HEK293 (cell line): ENCODE data around the gene STX16.
A peak's percentile ranks its signal among the peaks of the same experiment; 100 is the strongest.

Source experiments
- CTCF ChIA-PET: fragments of 350-600 bp; formaldehyde crosslinking; extraction: SDS; loops from one replicate; lab custom pipeline; 2021; ENCODE audit warnings: antibody characterized with exemption; lab: Yijun Ruan, JAX
- POLR2A ChIA-PET: fragments of 300-600 bp; formaldehyde crosslinking; extraction: SDS; loops from one replicate; lab custom pipeline; 2020; ENCODE audit warnings: antibody characterized with exemption, inconsistent platforms; lab: Yijun Ruan, JAX
- H3K27ac ChIP-seq: fragments of 200-500 bp; sonication (Bioruptor generic); 2 replicates; pipeline ENCODE4 v1.5.1; 2014; ENCODE audit warnings: low read depth, low read length, control low read depth, inconsistent platforms; ENCODE audit errors: extremely low read depth
- H3K36me3 ChIP-seq, 2 experiments: fragments of 200-500 bp in 1 of 2; sonication (Bioruptor generic) in 1 of 2; 1 replicate in 1 of 2; 2 replicates in 1 of 2; pipeline ENCODE4 v1.5.1; 2014 to 2017; ENCODE audit warnings: inconsistent platforms in 2 of 2, low read length in 2 of 2; ENCODE audit not compliant: control insufficient read depth in 2 of 2, insufficient read depth in 1 of 2
- H3K4me1 ChIP-seq: fragments of 200-500 bp; sonication (Bioruptor generic); 2 replicates; pipeline ENCODE4 v1.5.1; 2014; ENCODE audit warnings: mild to moderate bottlenecking, low read length, inconsistent platforms; ENCODE audit not compliant: control insufficient read depth, insufficient read depth
- H3K4me3 ChIP-seq: 2 replicates; pipeline ENCODE4 v1.5.1; 2011; ENCODE audit warnings: low read depth, mild to moderate bottlenecking, control low read depth, low read length, moderate library complexity
- H3K9me3 ChIP-seq: fragments of 200-500 bp; sonication (Bioruptor generic); 2 replicates; pipeline ENCODE4 v1.5.1; 2014; ENCODE audit warnings: low read depth, low read length, inconsistent platforms; ENCODE audit not compliant: control insufficient read depth, insufficient read depth
- BCL11B ChIP-seq: fragments of 450-650 bp; formaldehyde crosslinking; IDR thresholded peaks from 2 replicates; pipeline ENCODE4 v1.5.1; 2016; ENCODE audit warnings: low read depth, missing biosample characterization, missing genetic modification characterization
- GLI2 ChIP-seq: fragments of 450-650 bp; formaldehyde crosslinking; IDR thresholded peaks from 2 replicates; pipeline ENCODE4; 2017; ENCODE audit warnings: missing biosample characterization, missing genetic modification characterization, low read depth, borderline replicate concordance
- KLF9 ChIP-seq: fragments of 450-650 bp; formaldehyde crosslinking; IDR thresholded peaks from 2 replicates; pipeline ENCODE4 v1.5.1; 2016; ENCODE audit warnings: missing biosample characterization, missing genetic modification characterization, low read depth
- PRDM6 ChIP-seq: fragments of 450-650 bp; formaldehyde crosslinking; IDR thresholded peaks from 2 replicates; pipeline ENCODE4 v1.5.1; 2017; ENCODE audit warnings: missing biosample characterization, missing genetic modification characterization
- SCRT1 ChIP-seq: fragments of 450-650 bp; formaldehyde crosslinking; IDR thresholded peaks from 2 replicates; pipeline ENCODE4 v1.5.1; 2016; ENCODE audit warnings: missing biosample characterization, missing genetic modification characterization, borderline replicate concordance
- ZFP3 ChIP-seq: fragments of 450-650 bp; formaldehyde crosslinking; IDR thresholded peaks from 2 replicates; pipeline ENCODE4 v1.5.1; 2016; ENCODE audit warnings: low read depth, missing biosample characterization, missing genetic modification characterization
- ZFP37 ChIP-seq: fragments of 450-650 bp; formaldehyde crosslinking; IDR thresholded peaks from 2 replicates; pipeline ENCODE4 v1.5.1; 2016; ENCODE audit warnings: missing biosample characterization, missing genetic modification characterization
- ZNF19 ChIP-seq: fragments of 450-650 bp; formaldehyde crosslinking; IDR thresholded peaks from 2 replicates; pipeline ENCODE4; 2016; ENCODE audit warnings: missing biosample characterization, missing genetic modification characterization, low read depth
- ZNF335 ChIP-seq: fragments of 450-650 bp; formaldehyde crosslinking; conservative IDR thresholded peaks from 2 replicates; pipeline ENCODE4 v1.5.1; 2016; ENCODE audit warnings: missing biosample characterization, missing genetic modification characterization
- ZNF350 ChIP-seq: fragments of 450-650 bp; formaldehyde crosslinking; IDR thresholded peaks from 2 replicates; pipeline ENCODE4 v1.5.0; 2017; ENCODE audit warnings: missing biosample characterization, mild to moderate bottlenecking, missing genetic modification characterization
- ZNF624 ChIP-seq: fragments of 450-650 bp; formaldehyde crosslinking; IDR thresholded peaks from 2 replicates; pipeline ENCODE4 v1.5.1; 2017; ENCODE audit warnings: missing biosample characterization, missing genetic modification characterization
- ZNF626 ChIP-seq: fragments of 450-650 bp; sonication (Bioruptor Pico); formaldehyde crosslinking; IDR thresholded peaks from 2 replicates; pipeline ENCODE4 v1.5.1; 2018; ENCODE audit warnings: missing biosample characterization, missing genetic modification characterization, inconsistent platforms
- ZNF629 ChIP-seq: fragments of 450-650 bp; formaldehyde crosslinking; IDR thresholded peaks from 2 replicates; pipeline ENCODE4 v1.5.1; 2017; ENCODE audit warnings: missing biosample characterization, missing genetic modification characterization
- ZNF768 ChIP-seq: fragments of 450-650 bp; formaldehyde crosslinking; IDR thresholded peaks from 2 replicates; pipeline ENCODE4 v1.5.1; 2018; ENCODE audit warnings: missing biosample characterization, mild to moderate bottlenecking, missing genetic modification characterization
- ZNF776 ChIP-seq: fragments of 450-650 bp; formaldehyde crosslinking; IDR thresholded peaks from 2 replicates; pipeline ENCODE4 v1.5.0; 2017; ENCODE audit warnings: missing biosample characterization, missing genetic modification characterization, borderline replicate concordance

Gene STX16

GRCh38 chr20:58654337-58654736, 3.3 kb downstream of the STX16 start:
- Histone ChIP-seq H3K27ac (no peak overlapping the region), H3K36me3 (peaks cover 0 to 8% of the 10 kb centered on the region in 2 experiments; a peak in 1 of 3 replicates), H3K9me3 (no peaks in the 10 kb centered on the region), H3K4me1 (peaks cover 19% of the 10 kb centered on the region), H3K4me3 (no peak overlapping the region)
- ChIA-PET POLR2A (no interaction called here), CTCF (interaction anchor here (0.9 kb wide), 1 partner anchor 173 kb away, joined by 4 read pairs; no protein-coding TSS in a partner anchor)
- no peak for TF ChIP-seq ZNF768 (tag by site-specific recombination)
- TF ChIP-seq ZNF350 (tag by site-specific recombination), result no peak
- TF ChIP-seq ZNF776, result no peak
- TF ChIP-seq ZNF629 (tag by site-specific recombination), result no peak
- TF ChIP-seq PRDM6 (tag by site-specific recombination), result peak; percentile 55
- TF ChIP-seq SCRT1 (tag by site-specific recombination), result no peak
- TF ChIP-seq ZNF624, result no peak
- TF ChIP-seq ZNF19, result no peak
- TF ChIP-seq BCL11B (tag by site-specific recombination), result no peak

- no peak overlapping the region for H3K4me3 ChIP-seq
Measured at GRCh38 chr20:58655328-58656107, 4.4 kb downstream of the STX16 start.

GRCh38 chr20:58656831-58657230, 5.7 kb downstream of the STX16 start:
- no peaks in the 10 kb centered on the region for H3K9me3 ChIP-seq
- TF ChIP-seq ZNF335 (0 out of 2 replicates have a peak, but pooled peaks have one; percentile 17), ZNF626 (tag by site-specific recombination) (no peak)
- no peak overlapping the region for H3K4me3 ChIP-seq
- H3K27ac ChIP-seq, result no peak overlapping the region
- peaks cover 0 to 30% of the 10 kb centered on the region in 2 experiments; a peak in 1 of 3 replicates for H3K36me3 ChIP-seq
- ChIA-PET POLR2A (no interaction called here), CTCF (interaction anchor here (0.6 to 1.0 kb wide), 3 partner anchors 31 to 175 kb away, joined by 3 to 6 read pairs (median 3); no protein-coding TSS in a partner anchor)
- peaks cover 19% of the 10 kb centered on the region for H3K4me1 ChIP-seq

More at GRCh38 chr20:58655328-58656107, 4.4 kb downstream of the STX16 start:
- TF ChIP-seq ZFP37 (tag by site-specific recombination), result no peak
- peak; percentile 93 for TF ChIP-seq PRDM6 (tag by site-specific recombination)
- no peak for TF ChIP-seq GLI2 (tag by site-specific recombination)
- TF ChIP-seq KLF9 (tag by site-specific recombination), result no peak
- TF ChIP-seq ZFP3 (tag by site-specific recombination), result no peak
- POLR2A ChIA-PET, result interaction anchor here (0.5 kb wide), 1 partner anchor 247 kb away, joined by 3 read pairs; no protein-coding TSS in a partner anchor
- Histone ChIP-seq H3K36me3 (peaks cover 0 to 17% of the 10 kb centered on the region in 2 experiments; a peak in 1 of 3 replicates), H3K9me3 (no peaks in the 10 kb centered on the region), H3K27ac (no peak overlapping the region), H3K4me1 (peaks cover 19% of the 10 kb centered on the region)
- CTCF ChIA-PET, result interaction anchor here (0.7 kb wide), 1 partner anchor 55 kb away, joined by 3 read pairs; no protein-coding TSS in a partner anchor
